ENCODE measurements around the gene MAP2K4.
"Not testable (repeated sequence)": the region's sequence is repeated elsewhere in the genome, so short reads cannot be mapped to it uniquely, and the experiment has no call there.

MAP2K4 gene

GRCh38 chr17:12020642-12021622 lies at the start of gene MAP2K4:
TSS of gene MAP2K4 (plus strand) at chr17:12020877. CDS start at chr17:12020887, 10 bp downstream.
- ATAC-seq (peak; percentile 99), DNase-seq (peak; percentile 95)

GRCh38 chr17:11972741-11973140 lies 47.9 kb upstream of the MAP2K4 start:
- ATAC-seq, DNase-seq: not testable (repeated sequence)

DNA sequence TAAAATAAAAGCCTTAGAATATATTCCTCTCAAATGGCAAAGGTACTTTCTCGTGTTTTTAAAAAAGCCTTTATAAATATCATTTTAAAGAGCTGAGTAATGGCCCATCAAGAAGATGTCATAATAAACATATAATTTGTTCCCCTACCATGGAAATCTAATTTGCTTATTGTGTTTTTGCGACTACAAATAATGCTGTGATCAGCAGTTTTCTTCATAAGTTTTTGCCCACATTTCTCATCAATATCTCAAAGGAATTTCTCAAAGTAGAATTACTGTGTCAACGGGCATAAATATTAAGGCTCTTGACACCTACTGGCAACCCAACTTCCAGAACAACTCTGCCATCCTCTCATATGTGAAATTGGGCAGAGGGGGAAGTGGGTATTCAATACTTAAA lies 40.9 kb upstream of the MAP2K4 start:
- ATAC-seq: no peak
- DNase-seq: no peak

DNA sequence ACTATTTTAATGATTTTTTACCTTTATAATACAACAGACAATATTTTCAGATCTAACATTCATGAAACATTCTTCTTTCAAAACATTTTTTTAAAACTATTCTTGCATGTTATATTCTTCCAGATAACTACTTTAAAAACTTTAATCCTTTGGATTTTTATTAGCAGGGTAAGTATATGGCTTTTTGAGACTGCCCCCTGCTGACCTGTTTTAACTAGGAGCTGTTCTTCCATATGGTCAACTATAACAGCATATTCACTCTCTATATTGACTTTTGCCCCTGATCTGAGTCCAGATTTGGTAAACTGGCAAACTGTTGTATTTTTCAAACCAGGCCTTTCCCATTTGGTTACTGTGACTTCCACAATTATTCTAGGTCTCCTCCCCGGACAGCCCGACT lies 39.9 kb upstream of the MAP2K4 start:
- ATAC-seq: no peak

GRCh38 chr17:11981862-11982261 lies 38.8 kb upstream of the MAP2K4 start:
- no peak for DNase-seq
- ATAC-seq: no peak

More for the DNA sequence above, 39.9 kb upstream of the MAP2K4 start:
- DNase-seq: no peak

- DNase-seq: no peak
- no peak for ATAC-seq
These were observed 34.3 kb upstream of the MAP2K4 start for GRCh38 chr17:11986179-11986941.

DNA sequence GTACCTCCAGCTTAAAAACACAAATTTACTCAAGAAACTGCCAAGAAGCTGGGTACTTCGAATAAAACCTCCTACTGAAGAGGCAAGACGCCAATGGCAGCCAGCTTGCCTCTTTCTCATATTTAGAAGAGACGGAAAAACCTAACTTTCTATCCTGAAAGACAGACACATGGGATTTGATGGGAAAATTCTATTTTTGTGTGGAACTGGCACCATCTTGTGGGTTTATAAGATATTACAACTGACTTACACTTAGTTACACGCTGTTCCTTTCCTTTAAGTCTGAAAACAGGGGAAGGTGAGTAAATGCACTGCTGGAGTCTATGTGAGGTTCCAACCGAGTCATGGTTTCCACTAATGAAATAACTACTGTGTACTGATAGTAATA lies 33.7 kb upstream of the MAP2K4 start:
- ATAC-seq: no peak
- no peak for DNase-seq

- ATAC-seq: no peak
- DNase-seq: no peak
These were observed 30.2 kb upstream of the MAP2K4 start for GRCh38 chr17:11990363-11990983.

- DNase-seq: no peak
- no peak for ATAC-seq
These were observed 29.2 kb upstream of the MAP2K4 start for GRCh38 chr17:11991461-11991860.

DNA sequence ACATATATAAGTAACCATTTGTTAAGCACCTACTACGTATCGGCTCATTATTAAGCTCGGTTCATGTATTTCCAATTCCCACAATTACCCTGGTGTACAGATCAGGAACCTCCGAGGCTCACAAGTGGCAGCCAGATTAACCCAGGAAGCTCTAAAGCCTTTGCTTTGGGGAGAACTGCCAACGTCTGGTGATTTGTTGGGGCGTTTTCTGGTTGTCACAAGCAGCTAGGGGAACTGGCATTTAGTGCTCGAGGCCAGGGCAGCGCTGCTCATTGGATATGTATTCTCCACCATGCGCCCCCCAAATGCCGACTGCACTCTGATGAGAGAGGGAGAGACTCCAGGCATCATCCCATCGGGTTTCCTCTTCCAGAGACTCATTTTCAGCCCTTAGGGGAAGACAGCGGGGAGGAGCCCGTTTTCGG lies 23.9 kb upstream of the MAP2K4 start:
- ATAC-seq: peak; percentile 58

DNA sequence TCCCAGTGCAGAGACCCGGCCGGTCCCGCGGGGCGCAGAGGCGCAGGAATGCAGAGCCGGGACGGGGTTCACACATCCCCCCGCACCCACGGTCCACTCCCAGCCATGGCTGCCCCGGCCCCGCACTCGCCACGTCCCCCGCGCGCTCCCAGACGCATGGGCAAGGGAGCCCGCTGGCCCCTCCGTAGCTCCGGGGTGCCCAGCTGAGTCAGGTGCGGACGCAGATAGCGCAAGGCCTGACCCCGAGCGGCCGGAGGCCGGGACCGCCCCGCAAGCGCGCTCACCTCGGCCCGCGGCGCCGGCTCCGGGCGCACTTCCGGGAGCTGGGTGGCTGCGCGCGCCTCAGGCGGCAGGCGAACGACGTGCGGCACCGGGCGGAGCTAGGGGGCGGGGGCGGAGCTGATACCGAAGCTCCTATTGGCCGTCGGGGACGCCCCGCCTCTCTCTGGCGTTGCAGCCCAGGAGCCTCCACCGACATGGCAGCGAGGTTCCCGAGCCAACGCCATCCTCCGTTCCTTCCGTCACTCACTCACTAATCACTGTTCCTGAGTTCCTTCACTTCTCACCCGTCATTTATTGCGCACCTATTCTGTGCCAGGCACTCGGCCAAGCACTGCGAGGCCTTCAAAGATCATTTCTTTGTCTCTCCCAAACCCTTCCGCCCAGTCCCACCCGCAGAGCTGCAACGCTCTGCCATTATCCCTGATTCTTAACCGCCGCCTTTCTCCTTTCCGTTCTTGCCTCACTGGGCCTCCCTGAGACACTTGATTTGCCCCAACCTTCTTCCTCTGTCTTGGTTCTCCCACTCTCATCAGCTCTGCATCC lies 23.3 kb upstream of the MAP2K4 start, which contains the start of gene ZNF18:
Gene ZNF18 (minus strand): TSS at position 329 of the 825 bp plus-strand sequence. CDS start 4,646 bp downstream, outside the sequence.
- ATAC-seq (peak; percentile 99), DNase-seq (peak; percentile 97)

More for the DNA sequence above, 23.9 kb upstream of the MAP2K4 start:
- DNase-seq: no peak

DNA sequence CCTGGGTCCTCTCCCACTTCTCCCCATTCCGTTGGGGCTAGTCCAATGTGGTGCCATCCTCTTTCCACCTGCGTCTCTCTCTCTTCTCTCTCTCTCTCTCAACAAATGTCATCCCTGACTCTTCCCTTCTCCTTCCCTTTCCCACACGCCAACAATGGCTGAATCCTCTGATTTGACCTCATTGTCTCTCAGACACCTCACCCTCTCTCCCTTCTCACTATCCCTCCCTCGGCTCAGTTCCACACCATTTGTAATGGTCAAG lies 22.8 kb upstream of the MAP2K4 start:
- no peak for DNase-seq

GRCh38 chr17:11999696-12000095 lies 21.0 kb upstream of the MAP2K4 start:
- DNase-seq (no peak), ATAC-seq (no peak)

More for the DNA sequence above, 22.8 kb upstream of the MAP2K4 start:
- ATAC-seq: no peak

DNA sequence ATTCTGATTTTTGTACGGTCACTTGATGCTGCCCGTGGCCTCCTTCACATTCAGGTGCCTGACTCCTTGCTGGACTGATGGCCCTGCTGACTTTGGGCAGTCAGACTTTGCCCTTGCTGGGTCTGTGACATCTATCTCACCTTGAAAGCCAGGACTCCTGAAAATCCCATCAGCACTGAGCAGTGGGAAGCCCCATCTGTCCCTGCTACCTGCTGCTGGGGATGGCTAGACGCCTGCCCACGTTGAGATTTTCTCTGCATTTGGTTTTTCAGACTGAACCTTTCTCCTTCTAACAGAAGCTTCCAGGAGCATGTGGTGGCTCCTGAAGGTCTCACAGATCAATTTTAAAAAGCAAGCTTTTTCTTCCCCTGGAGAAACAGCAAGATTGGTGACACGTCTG lies 13.2 kb upstream of the MAP2K4 start:
- no peak for ATAC-seq
- DNase-seq: no peak

- DNase-seq (no peak), ATAC-seq (no peak)
These were observed 1.0 kb downstream of the MAP2K4 start for GRCh38 chr17:12021623-12022140.

GRCh38 chr17:12022310-12022709 lies 1.6 kb downstream of the MAP2K4 start:
- DNase-seq (no peak), ATAC-seq (no peak)

DNA sequence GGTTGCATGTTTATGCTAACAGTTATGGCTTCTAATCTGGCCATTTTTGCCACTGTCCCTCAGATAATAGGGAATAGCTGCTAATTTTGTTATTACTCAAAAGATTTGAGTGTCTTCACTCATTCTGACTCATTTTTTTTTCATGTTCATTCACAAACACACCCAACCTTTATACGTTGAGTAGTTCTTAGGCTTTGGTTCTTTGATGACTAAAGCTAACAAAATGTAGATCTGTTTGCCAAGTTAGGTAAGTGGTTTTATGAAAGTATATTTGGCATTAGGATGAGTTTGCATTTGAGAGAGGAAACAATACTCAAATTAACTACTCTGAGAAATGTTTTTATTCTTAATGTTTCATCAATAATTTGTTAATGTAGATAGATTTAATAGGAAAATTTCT lies 3.6 kb downstream of the MAP2K4 start:
- ATAC-seq (no peak), DNase-seq (no peak)

DNA sequence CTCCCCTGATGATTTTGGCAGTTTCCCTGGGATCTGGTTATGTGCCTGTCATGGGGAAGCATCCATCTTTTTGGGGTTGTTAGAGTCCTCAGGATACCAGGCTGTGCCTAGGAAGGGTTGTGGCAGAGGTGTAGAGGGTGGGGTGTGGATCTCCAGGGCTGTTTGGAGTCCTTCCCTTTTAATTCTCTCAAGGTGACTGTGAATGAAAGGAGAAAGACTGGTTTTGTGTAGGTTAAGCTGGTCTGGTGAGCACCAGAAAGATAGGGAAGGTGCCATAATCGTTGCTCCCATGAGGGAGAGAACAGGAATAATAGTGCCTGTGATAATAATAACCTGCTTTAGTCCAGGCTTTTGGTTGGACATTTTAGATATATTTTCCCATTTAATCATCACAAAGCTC lies 7.0 kb downstream of the MAP2K4 start:
- ATAC-seq (no peak), DNase-seq (no peak)

DNA sequence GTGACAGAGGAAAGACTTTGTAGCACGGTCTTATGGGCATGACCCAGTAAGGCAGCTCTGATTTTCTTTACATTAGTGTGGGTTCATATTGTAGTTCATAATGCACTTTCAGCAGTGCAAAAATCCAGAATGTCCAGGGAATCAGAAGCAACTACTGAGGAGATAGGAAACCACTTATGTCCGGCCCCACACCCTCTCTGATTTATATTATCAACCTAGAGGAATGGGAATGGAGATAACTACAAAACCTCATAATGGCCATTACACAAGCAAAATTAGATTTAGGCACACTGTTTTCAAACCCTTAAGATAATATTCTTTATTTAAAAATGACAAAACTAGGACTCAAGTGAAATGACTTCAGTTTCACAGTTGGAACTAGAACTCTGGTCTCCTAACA lies 7.9 kb downstream of the MAP2K4 start:
- DNase-seq: no peak
- no peak for ATAC-seq

DNA sequence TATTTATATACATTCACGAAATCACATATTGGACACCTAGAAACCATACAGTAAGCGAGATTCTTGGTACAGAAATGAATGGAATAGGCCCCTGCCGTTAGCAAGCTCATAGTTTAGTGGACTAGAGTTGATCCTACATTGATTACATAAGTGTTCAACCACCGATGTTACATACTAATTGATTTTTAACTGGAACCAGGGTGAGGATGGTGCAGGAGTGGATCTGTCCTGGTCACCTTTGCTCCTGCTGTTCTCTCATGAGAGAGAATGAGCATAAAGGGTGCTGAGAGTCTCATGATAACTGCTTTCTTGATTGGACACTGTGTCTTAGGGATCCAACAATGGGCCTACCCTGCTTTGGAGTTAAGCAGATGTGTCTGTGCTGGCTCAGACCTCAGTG lies 13.9 kb downstream of the MAP2K4 start:
- no peak for ATAC-seq

DNA sequence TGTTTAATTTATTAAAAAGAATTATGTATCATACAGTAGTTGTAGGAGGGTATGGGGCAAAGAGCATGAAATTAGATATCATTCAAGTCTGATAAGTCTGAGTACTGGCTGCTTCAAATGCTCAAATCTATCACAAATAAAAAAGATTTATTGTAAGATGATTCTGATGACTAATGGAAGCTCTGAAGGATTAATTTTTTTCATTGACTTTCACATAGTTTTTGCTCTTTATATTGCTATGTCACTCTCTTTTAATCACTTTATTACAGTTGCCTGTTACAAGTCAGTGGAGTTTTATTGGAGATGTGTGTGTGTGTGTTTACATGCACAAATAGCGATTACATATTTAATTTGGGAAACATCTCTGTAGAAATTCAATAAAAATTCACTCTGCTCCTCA lies 15.0 kb downstream of the MAP2K4 start:
- ATAC-seq (no peak), DNase-seq (no peak)

More for the DNA sequence above, 13.9 kb downstream of the MAP2K4 start:
- no peak for DNase-seq

DNA sequence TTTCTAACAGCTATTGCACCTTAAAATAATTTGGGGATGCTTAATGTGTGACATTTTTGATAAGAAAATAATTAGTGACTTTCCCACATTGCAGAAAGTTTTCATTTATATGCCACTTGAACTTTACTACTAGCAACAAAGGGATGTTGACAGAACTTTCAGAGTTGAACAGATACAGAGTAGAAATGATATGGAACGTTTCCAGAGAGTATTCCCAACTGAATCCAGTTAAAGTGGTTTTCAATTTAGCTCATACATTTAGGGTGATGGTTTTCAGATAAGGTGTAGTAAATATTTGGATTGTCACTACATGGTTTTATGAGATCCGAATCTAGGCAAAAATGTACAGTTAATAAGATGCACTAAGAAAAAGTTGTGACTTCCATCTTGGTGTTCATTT lies 17.3 kb downstream of the MAP2K4 start:
- DNase-seq: no peak

More for the DNA sequence above, 17.3 kb downstream of the MAP2K4 start:
- no peak for ATAC-seq

Data from stimulated activated naive CD8-positive, alpha-beta T cell treated with anti-CD3 and anti-CD28 coated beads, Interleukin-15, Interleukin-2, amounts not matched to agents 100 U/mL and 50 U/mL, for 24 hours (primary cell).